ENCODE results near the gene GRK3.

GRCh38 chr22:25570486-25570885, 6.0 kb downstream of the GRK3 start:
- TF ChIP-seq CTCF (IDR thresholded peaks at IDR 0.05) (no peak), POLR2A (IDR thresholded peaks at IDR 0.05) (no peak)

All from Peyer's patch (tissue), 4 donors.